Neural cell (in vitro differentiated cells): ENCODE measurements around the gene EOMES. TPM values are rescaled to one million over a fixed set of nuclear protein-coding genes. Genes with fewer than 3 reads are reported as not detected.

Experiments used
- H2AFZ ChIP-seq: fragments of 200-600, 300-800 bp; sonication (generic), shearing (Covaris generic); 2 replicates; pipeline ENCODE4 v1.6.0; 2014; ENCODE audit warnings: low read depth, mild to moderate bottlenecking, antibody characterized with exemption, low read length, moderate library complexity
- H3F3A ChIP-seq: fragments of 200-600 bp; shearing (Covaris generic); 2 replicates; pipeline ENCODE4 v1.6.1; 2016; ENCODE audit warnings: mild to moderate bottlenecking, moderate library complexity, mixed read lengths, antibody characterized with exemption, low read length; ENCODE audit not compliant: insufficient read depth, poor library complexity, severe bottlenecking
- H3K27ac ChIP-seq: fragments of 200-600, 300-800 bp; sonication (generic), shearing (Covaris generic); 2 replicates; pipeline ENCODE4 v1.5.1; 2014; ENCODE audit warnings: mild to moderate bottlenecking, low read length, moderate library complexity
- H3K27me3 ChIP-seq: fragments of 300-800, 200-600 bp; sonication (generic), shearing (Covaris generic); 2 replicates; pipeline ENCODE4 v1.6.0; 2014; ENCODE audit warnings: mild to moderate bottlenecking, low read depth, low read length, moderate library complexity; ENCODE audit not compliant: insufficient read depth
- H3K36me3 ChIP-seq: fragments of 300-800, 200-600 bp; sonication (generic), shearing (Covaris generic); 2 replicates; pipeline ENCODE4 v1.5.1; 2014; ENCODE audit warnings: mild to moderate bottlenecking, antibody characterized with exemption, low read length, moderate library complexity; ENCODE audit not compliant: insufficient read depth
- H3K4me2 ChIP-seq: fragments of 300-800, 200-600 bp; sonication (generic), shearing (Covaris generic); 2 replicates; pipeline ENCODE4 v1.6.0; 2014; ENCODE audit warnings: mild to moderate bottlenecking, low read length
- H3K4me3 ChIP-seq: fragments of 300-800, 200-600 bp; sonication (generic), shearing (Covaris generic); 2 replicates; pipeline ENCODE4 v1.5.1; 2014; ENCODE audit warnings: mild to moderate bottlenecking, low read length, moderate library complexity
- H3K79me2 ChIP-seq: fragments of 200-600 bp; shearing (Covaris generic); replicated peaks from 2 replicates; pipeline ENCODE4 v1.6.0; 2014; ENCODE audit warnings: mild to moderate bottlenecking, low read length, moderate library complexity; ENCODE audit not compliant: insufficient read depth
- H3K9ac ChIP-seq: fragments of 300-800, 200-600 bp; sonication (generic), shearing (Covaris generic); 2 replicates; pipeline ENCODE4 v1.6.1; 2016; ENCODE audit warnings: mild to moderate bottlenecking, low read length, mixed read lengths
- H3K9me2 ChIP-seq: fragments of 200-600 bp; shearing (Covaris generic); 2 replicates; pipeline ENCODE4 v1.6.1; 2016; ENCODE audit warnings: mild to moderate bottlenecking, low read length, mixed read lengths; ENCODE audit not compliant: insufficient read depth
- H3K9me3 ChIP-seq: fragments of 200-600, 300-800 bp; sonication (generic), shearing (Covaris generic); 2 replicates; pipeline ENCODE4 v1.6.1; 2016; ENCODE audit warnings: mild to moderate bottlenecking, mixed run types, low read length, moderate library complexity, mixed read lengths
- H4K20me1 ChIP-seq: fragments of 200-600 bp; shearing (Covaris generic); 2 replicates; pipeline ENCODE4 v1.6.1; 2016; ENCODE audit warnings: mild to moderate bottlenecking, mixed run types; ENCODE audit not compliant: insufficient read depth
- EP300 ChIP-seq: fragments of 450-650 bp; conservative IDR thresholded peaks from 2 replicates; pipeline ENCODE4 v1.6.1; 2014; ENCODE audit warnings: antibody characterized with exemption, mild to moderate bottlenecking, moderate library complexity; ENCODE audit not compliant: poor library complexity, severe bottlenecking
- EZH2 ChIP-seq: fragments of 200-600, 300-800 bp; shearing (Covaris generic), sonication (generic); IDR thresholded peaks from 2 replicates; pipeline ENCODE4 v1.6.1; 2014; ENCODE audit warnings: antibody characterized with exemption, low read length, borderline replicate concordance, mild to moderate bottlenecking; ENCODE audit not compliant: insufficient read depth, poor library complexity, severe bottlenecking
- MXI1 ChIP-seq: fragments of 450-650 bp; conservative IDR thresholded peaks from 2 replicates; pipeline ENCODE4 v1.6.1; 2014; ENCODE audit warnings: antibody characterized with exemption, mild to moderate bottlenecking; ENCODE audit not compliant: poor library complexity, severe bottlenecking
- POLR2AphosphoS5 ChIP-seq: IDR thresholded peaks from 2 replicates; pipeline ENCODE4 v1.6.1; 2012
- RAD21 ChIP-seq: fragments of 450-650 bp; conservative IDR thresholded peaks from 2 replicates; pipeline ENCODE4 v1.6.1; 2014; ENCODE audit warnings: antibody characterized with exemption, mild to moderate bottlenecking, moderate library complexity
- SMC3 ChIP-seq: fragments of 450-650 bp; conservative IDR thresholded peaks from 2 replicates; pipeline ENCODE4 v1.6.1; 2014; ENCODE audit warnings: antibody characterized with exemption, mild to moderate bottlenecking, moderate library complexity; ENCODE audit not compliant: poor library complexity
- TAF1 ChIP-seq: IDR thresholded peaks from 2 replicates; pipeline ENCODE4 v1.6.1; 2012; ENCODE audit warnings: low read depth
- polyA plus RNA-seq: library from polyadenylated mRNA; depleted of rRNA; stranded (reverse); fragments of >200 nt; gene quantifications from 2 replicates; pipeline ENCODE4 v1.2.3, GENCODE V29; 2014
- TF ChIP-seq, protein P1 (sequence below): IDR thresholded peaks from 2 replicates; pipeline ENCODE4 v1.6.1; 2012; ENCODE audit warnings: borderline replicate concordance
- TF ChIP-seq, protein P2 (sequence below): fragments of 450-650 bp; IDR thresholded peaks from 2 replicates; pipeline ENCODE4 v1.5.1; 2014; ENCODE audit warnings: antibody characterized with exemption, mild to moderate bottlenecking, moderate library complexity; ENCODE audit not compliant: poor library complexity, severe bottlenecking

Gene EOMES
- polyA plus RNA-seq, 1 donor from 2014 or later = 0.24 TPM

DNA sequence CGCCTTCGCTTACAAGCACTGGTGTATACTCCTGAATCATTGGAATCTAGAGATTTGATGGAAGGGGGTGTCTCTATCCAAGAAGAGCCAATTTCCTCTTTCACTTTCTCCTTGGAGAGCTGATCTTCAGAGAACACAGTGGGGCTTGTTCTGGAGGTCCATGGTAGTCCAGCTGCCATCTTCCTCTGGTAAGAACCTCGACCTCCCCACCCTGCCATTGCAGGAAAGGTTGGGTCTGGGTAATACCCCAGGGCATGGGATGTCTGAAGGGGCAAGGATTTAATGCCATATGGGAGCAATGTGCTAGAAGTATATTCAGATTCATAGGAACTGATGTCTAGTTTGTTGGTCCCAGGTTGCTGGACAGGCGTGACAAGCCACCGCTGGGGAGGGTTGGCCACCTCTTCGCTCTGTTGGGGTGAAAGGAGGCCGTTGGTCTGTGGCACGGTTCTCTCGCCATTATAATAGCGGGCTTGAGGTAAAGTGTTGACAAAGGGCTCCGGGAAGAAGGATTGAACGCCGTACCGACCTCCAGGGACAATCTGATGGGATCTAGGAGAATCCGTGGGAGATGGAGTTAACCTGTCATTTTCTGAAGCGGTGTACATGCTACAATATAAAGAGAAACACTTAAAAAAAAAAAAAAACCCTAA lies 4.8 kb downstream of the EOMES start:
- Histone ChIP-seq H3K79me2 (no peaks in the 10 kb centered on the region), H2AFZ (no peak overlapping the region), H3F3A (no peaks in the 10 kb centered on the region), H3K27ac (no peak overlapping the region), H3K4me2 (no peak overlapping the region), H3K9me2 (no peaks in the 10 kb centered on the region), H3K9me3 (no peaks in the 10 kb centered on the region), H3K4me3 (no peak overlapping the region), H3K27me3 (peaks cover 99% of the 10 kb centered on the region), H4K20me1 (no peaks in the 10 kb centered on the region), H3K9ac (no peak overlapping the region), H3K36me3 (no peaks in the 10 kb centered on the region)
- TF ChIP-seq POLR2AphosphoS5 (no peak), TAF1 (no peak), RAD21 (no peak), MXI1 (no peak), EP300 (no peak), EZH2 (no peak), SMC3 (no peak)
- TF ChIP-seq, protein P1, sequence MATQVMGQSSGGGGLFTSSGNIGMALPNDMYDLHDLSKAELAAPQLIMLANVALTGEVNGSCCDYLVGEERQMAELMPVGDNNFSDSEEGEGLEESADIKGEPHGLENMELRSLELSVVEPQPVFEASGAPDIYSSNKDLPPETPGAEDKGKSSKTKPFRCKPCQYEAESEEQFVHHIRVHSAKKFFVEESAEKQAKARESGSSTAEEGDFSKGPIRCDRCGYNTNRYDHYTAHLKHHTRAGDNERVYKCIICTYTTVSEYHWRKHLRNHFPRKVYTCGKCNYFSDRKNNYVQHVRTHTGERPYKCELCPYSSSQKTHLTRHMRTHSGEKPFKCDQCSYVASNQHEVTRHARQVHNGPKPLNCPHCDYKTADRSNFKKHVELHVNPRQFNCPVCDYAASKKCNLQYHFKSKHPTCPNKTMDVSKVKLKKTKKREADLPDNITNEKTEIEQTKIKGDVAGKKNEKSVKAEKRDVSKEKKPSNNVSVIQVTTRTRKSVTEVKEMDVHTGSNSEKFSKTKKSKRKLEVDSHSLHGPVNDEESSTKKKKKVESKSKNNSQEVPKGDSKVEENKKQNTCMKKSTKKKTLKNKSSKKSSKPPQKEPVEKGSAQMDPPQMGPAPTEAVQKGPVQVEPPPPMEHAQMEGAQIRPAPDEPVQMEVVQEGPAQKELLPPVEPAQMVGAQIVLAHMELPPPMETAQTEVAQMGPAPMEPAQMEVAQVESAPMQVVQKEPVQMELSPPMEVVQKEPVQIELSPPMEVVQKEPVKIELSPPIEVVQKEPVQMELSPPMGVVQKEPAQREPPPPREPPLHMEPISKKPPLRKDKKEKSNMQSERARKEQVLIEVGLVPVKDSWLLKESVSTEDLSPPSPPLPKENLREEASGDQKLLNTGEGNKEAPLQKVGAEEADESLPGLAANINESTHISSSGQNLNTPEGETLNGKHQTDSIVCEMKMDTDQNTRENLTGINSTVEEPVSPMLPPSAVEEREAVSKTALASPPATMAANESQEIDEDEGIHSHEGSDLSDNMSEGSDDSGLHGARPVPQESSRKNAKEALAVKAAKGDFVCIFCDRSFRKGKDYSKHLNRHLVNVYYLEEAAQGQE = no peak
- TF ChIP-seq, protein P2, sequence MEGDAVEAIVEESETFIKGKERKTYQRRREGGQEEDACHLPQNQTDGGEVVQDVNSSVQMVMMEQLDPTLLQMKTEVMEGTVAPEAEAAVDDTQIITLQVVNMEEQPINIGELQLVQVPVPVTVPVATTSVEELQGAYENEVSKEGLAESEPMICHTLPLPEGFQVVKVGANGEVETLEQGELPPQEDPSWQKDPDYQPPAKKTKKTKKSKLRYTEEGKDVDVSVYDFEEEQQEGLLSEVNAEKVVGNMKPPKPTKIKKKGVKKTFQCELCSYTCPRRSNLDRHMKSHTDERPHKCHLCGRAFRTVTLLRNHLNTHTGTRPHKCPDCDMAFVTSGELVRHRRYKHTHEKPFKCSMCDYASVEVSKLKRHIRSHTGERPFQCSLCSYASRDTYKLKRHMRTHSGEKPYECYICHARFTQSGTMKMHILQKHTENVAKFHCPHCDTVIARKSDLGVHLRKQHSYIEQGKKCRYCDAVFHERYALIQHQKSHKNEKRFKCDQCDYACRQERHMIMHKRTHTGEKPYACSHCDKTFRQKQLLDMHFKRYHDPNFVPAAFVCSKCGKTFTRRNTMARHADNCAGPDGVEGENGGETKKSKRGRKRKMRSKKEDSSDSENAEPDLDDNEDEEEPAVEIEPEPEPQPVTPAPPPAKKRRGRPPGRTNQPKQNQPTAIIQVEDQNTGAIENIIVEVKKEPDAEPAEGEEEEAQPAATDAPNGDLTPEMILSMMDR = no peak

DNA sequence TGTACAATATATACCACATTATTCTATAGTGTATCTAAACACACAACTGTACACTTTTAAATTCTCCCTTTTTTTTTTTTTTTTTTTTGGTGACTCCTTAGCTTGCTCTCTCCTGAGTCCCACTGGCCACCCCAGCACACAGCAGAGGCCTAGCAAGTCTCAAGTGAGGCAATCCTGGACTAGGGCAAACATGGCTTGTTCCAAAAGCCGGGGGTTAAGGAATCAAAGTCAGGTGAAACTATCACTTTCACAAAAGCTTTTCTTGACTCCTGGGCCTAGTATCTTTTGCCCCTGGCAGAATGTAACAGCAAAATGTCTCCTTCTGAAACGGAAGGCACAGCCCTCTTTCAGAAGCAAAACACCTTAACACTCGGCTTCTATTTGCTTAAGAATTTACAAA lies 5.8 kb downstream of the EOMES start:
- H3K27ac ChIP-seq = no peak overlapping the region

More for the DNA sequence above, 5.8 kb downstream of the EOMES start:
- H3K9ac ChIP-seq = no peak overlapping the region
- no peaks in the 10 kb centered on the region for H3K9me3 ChIP-seq
- no peaks in the 10 kb centered on the region for H3K9me2 ChIP-seq
- H3F3A ChIP-seq = no peaks in the 10 kb centered on the region
- H4K20me1 ChIP-seq = no peaks in the 10 kb centered on the region
- TF ChIP-seq MXI1 = no peak
- no peak for TF ChIP-seq TAF1
- TF ChIP-seq, protein P1 = no peak
- no peak for TF ChIP-seq SMC3
- no peak for TF ChIP-seq POLR2AphosphoS5
- TF ChIP-seq EP300 = no peak
- H3K79me2 ChIP-seq = no peaks in the 10 kb centered on the region
- H2AFZ ChIP-seq = no peak overlapping the region
- H3K4me3 ChIP-seq = no peak overlapping the region
- H3K4me2 ChIP-seq = no peak overlapping the region
- no peaks in the 10 kb centered on the region for H3K36me3 ChIP-seq
- H3K27me3 ChIP-seq = peaks cover 98% of the 10 kb centered on the region
